Measurements from ENCODE around the gene NFIC.
"Not testable (repeated sequence)": the region's sequence is repeated elsewhere in the genome, so short reads cannot be mapped to it uniquely, and the experiment has no call there.

Gene NFIC

GRCh38 chr19:3496392-3497273 lies 130.2 kb downstream of the NFIC start:
- no peak for DNase-seq

- DNase-seq = no peak
Observed at GRCh38 chr19:3497757-3498520, 131.6 kb downstream of the NFIC start.

GRCh38 chr19:3499738-3500428 lies 133.5 kb downstream of the NFIC start:
- DNase-seq = no peak

- peak; percentile 93 to 94 for DNase-seq
Observed at GRCh38 chr19:3500429-3501101, 134.2 kb downstream of the NFIC start, which contains the start of gene DOHH. TSS of gene DOHH (minus strand) at chr19:3500674. CDS start at chr19:3496814, 3,860 bp downstream.

- DNase-seq = no peak
Observed at GRCh38 chr19:3501780-3502179, 135.4 kb downstream of the NFIC start.

GRCh38 chr19:3503036-3503572 lies 136.7 kb downstream of the NFIC start:
- DNase-seq = no peak

GRCh38 chr19:3504735-3505134 lies 138.4 kb downstream of the NFIC start:
- DNase-seq = no peak

- DNase-seq = peak; percentile 90 to 93
Observed at GRCh38 chr19:3505598-3506383, 139.4 kb downstream of the NFIC start, which contains the start of gene FZR1. TSS of gene FZR1 (plus strand) at chr19:3506311. CDS start at chr19:3522990, 16,679 bp downstream.

- DNase-seq = no peak
Observed at GRCh38 chr19:3506384-3507340, 140.3 kb downstream of the NFIC start.

- no peak for DNase-seq
Observed at GRCh38 chr19:3507371-3508120, 141.2 kb downstream of the NFIC start.

GRCh38 chr19:3508121-3508661 lies 141.8 kb downstream of the NFIC start:
- DNase-seq = not testable (repeated sequence)

GRCh38 chr19:3508771-3509535 lies 142.6 kb downstream of the NFIC start:
- no peak for DNase-seq

GRCh38 chr19:3509566-3509989 lies 143.2 kb downstream of the NFIC start:
- no peak for DNase-seq

GRCh38 chr19:3510727-3511126 lies 144.3 kb downstream of the NFIC start:
- DNase-seq = no peak

- DNase-seq = no peak
Observed at GRCh38 chr19:3511506-3512251, 145.3 kb downstream of the NFIC start.

- no peak for DNase-seq
Observed at GRCh38 chr19:3512562-3513228, 146.3 kb downstream of the NFIC start.
